ENCODE data around the gene SLC2A11.
"Not testable (repeated sequence)": the region's sequence is repeated elsewhere in the genome, so short reads cannot be mapped to it uniquely, and the experiment has no call there.

SLC2A11 gene

DNA sequence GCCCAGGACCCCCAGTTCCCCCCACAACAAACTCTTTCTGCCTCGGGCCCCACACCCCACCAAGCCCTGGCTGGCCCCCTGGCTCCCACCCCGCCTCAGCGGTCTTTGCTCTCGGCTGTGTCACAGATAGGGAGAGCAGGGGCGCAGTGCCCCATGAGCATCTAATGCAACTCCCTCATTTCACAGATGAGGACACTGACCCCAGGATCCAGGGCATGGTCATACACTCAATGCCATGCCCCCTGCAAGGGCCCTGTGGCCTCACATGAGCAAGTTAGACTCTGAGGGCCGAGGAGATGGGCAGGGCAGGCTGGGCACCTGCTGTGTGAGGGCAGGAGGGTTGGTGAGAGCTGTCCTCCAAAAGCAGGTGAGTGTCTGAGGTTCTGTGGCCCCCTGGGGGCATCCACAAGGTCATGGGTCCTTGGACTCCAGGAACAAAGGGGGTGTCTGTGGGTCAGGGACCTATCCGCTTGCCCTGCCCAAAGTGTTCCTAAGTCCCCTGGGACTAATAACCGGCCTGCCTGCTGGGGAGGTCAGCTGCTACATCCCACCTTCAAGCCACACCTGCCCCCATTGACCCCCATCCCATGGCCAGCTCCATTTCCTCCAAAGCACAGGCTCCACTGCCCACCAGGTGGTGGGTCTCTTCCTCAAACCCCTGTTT lies 39.0 kb downstream of the SLC2A11 start:
- Histone ChIP-seq H3K4me3 (ENCODE audit: insufficient read depth, low read depth, low read length, poor library complexity, severe bottlenecking) (no peak overlapping the region), H3K27ac (ENCODE audit: insufficient read depth, low read length, poor library complexity, severe bottlenecking) (no peak overlapping the region), H3K36me3 (ENCODE audit: control insufficient read depth, insufficient read depth, low read length) (peaks cover 17% of the 10 kb centered on the region), H3K4me1 (ENCODE audit: control insufficient read depth, insufficient read depth, low read length, poor library complexity, severe bottlenecking) (peaks cover 17% of the 10 kb centered on the region), H3K27me3 (replicated peaks; ENCODE audit: control insufficient read depth, insufficient read depth, low read length, poor library complexity, severe bottlenecking) (no peaks in the 10 kb centered on the region), H3K9me3 (ENCODE audit: control insufficient read depth, low read length) (no peaks in the 10 kb centered on the region)
- no peak for DNase-seq

GRCh38 chr22:23897320-23897719 lies 39.6 kb downstream of the SLC2A11 start:
- DNase-seq, result no peak
- H3K9me3 ChIP-seq (ENCODE audit: control insufficient read depth, low read length), result no peaks in the 10 kb centered on the region
- H3K27ac ChIP-seq (ENCODE audit: insufficient read depth, low read length, poor library complexity, severe bottlenecking), result no peak overlapping the region
- H3K4me3 ChIP-seq (ENCODE audit: insufficient read depth, low read depth, low read length, poor library complexity, severe bottlenecking), result no peak overlapping the region
- peaks cover 17% of the 10 kb centered on the region for H3K4me1 ChIP-seq (ENCODE audit: control insufficient read depth, insufficient read depth, low read length, poor library complexity, severe bottlenecking)
- H3K36me3 ChIP-seq (ENCODE audit: control insufficient read depth, insufficient read depth, low read length), result peaks cover 17% of the 10 kb centered on the region
- H3K27me3 ChIP-seq (replicated peaks; ENCODE audit: control insufficient read depth, insufficient read depth, low read length, poor library complexity, severe bottlenecking), result no peaks in the 10 kb centered on the region

- H3K4me1 ChIP-seq (ENCODE audit: control insufficient read depth, insufficient read depth, low read length, poor library complexity, severe bottlenecking), result peaks cover 15% of the 10 kb centered on the region
- no peaks in the 10 kb centered on the region for H3K27me3 ChIP-seq (replicated peaks; ENCODE audit: control insufficient read depth, insufficient read depth, low read length, poor library complexity, severe bottlenecking)
- H3K4me3 ChIP-seq (ENCODE audit: insufficient read depth, low read depth, low read length, poor library complexity, severe bottlenecking), result no peak overlapping the region
- H3K9me3 ChIP-seq (ENCODE audit: control insufficient read depth, low read length), result no peaks in the 10 kb centered on the region
- peaks cover 17% of the 10 kb centered on the region for H3K36me3 ChIP-seq (ENCODE audit: control insufficient read depth, insufficient read depth, low read length)
- DNase-seq, result no peak
- H3K27ac ChIP-seq (ENCODE audit: insufficient read depth, low read length, poor library complexity, severe bottlenecking), result no peak overlapping the region
Measured at GRCh38 chr22:23898006-23898974, 40.6 kb downstream of the SLC2A11 start.

- no peaks in the 10 kb centered on the region for H3K27me3 ChIP-seq (replicated peaks; ENCODE audit: control insufficient read depth, insufficient read depth, low read length, poor library complexity, severe bottlenecking)
- peaks cover 17% of the 10 kb centered on the region for H3K36me3 ChIP-seq (ENCODE audit: control insufficient read depth, insufficient read depth, low read length)
- no peak overlapping the region for H3K27ac ChIP-seq (ENCODE audit: insufficient read depth, low read length, poor library complexity, severe bottlenecking)
- H3K9me3 ChIP-seq (ENCODE audit: control insufficient read depth, low read length), result no peaks in the 10 kb centered on the region
- DNase-seq, result no peak
- H3K4me1 ChIP-seq (ENCODE audit: control insufficient read depth, insufficient read depth, low read length, poor library complexity, severe bottlenecking), result peaks cover 8% of the 10 kb centered on the region
- no peak overlapping the region for H3K4me3 ChIP-seq (ENCODE audit: insufficient read depth, low read depth, low read length, poor library complexity, severe bottlenecking)
Measured at GRCh38 chr22:23899042-23899745, 41.5 kb downstream of the SLC2A11 start.

GRCh38 chr22:23900227-23900626 lies 42.6 kb downstream of the SLC2A11 start:
- H3K9me3 ChIP-seq (ENCODE audit: control insufficient read depth, low read length); DNase-seq; H3K27me3 ChIP-seq (replicated peaks; ENCODE audit: control insufficient read depth, insufficient read depth, low read length, poor library complexity, severe bottlenecking); H3K4me1 ChIP-seq (ENCODE audit: control insufficient read depth, insufficient read depth, low read length, poor library complexity, severe bottlenecking); H3K4me3 ChIP-seq (ENCODE audit: insufficient read depth, low read depth, low read length, poor library complexity, severe bottlenecking); H3K27ac ChIP-seq (ENCODE audit: insufficient read depth, low read length, poor library complexity, severe bottlenecking): not testable (repeated sequence)
- H3K36me3 ChIP-seq (ENCODE audit: control insufficient read depth, insufficient read depth, low read length), result peaks cover 17% of the 10 kb centered on the region

GRCh38 chr22:23901600-23901999 lies 43.9 kb downstream of the SLC2A11 start:
- Histone ChIP-seq H3K4me3 (ENCODE audit: insufficient read depth, low read depth, low read length, poor library complexity, severe bottlenecking) (no peak overlapping the region), H3K27ac (ENCODE audit: insufficient read depth, low read length, poor library complexity, severe bottlenecking) (no peak overlapping the region), H3K27me3 (replicated peaks; ENCODE audit: control insufficient read depth, insufficient read depth, low read length, poor library complexity, severe bottlenecking) (no peaks in the 10 kb centered on the region), H3K4me1 (ENCODE audit: control insufficient read depth, insufficient read depth, low read length, poor library complexity, severe bottlenecking) (no peaks in the 10 kb centered on the region), H3K36me3 (ENCODE audit: control insufficient read depth, insufficient read depth, low read length) (peaks cover 9% of the 10 kb centered on the region), H3K9me3 (ENCODE audit: control insufficient read depth, low read length) (no peaks in the 10 kb centered on the region)
- DNase-seq, result no peak

GRCh38 chr22:23903328-23903971 lies 45.8 kb downstream of the SLC2A11 start:
- H3K4me3 ChIP-seq (ENCODE audit: insufficient read depth, low read depth, low read length, poor library complexity, severe bottlenecking), result no peak overlapping the region
- no peaks in the 10 kb centered on the region for H3K36me3 ChIP-seq (ENCODE audit: control insufficient read depth, insufficient read depth, low read length)
- H3K9me3 ChIP-seq (ENCODE audit: control insufficient read depth, low read length), result no peaks in the 10 kb centered on the region
- no peak overlapping the region for H3K27ac ChIP-seq (ENCODE audit: insufficient read depth, low read length, poor library complexity, severe bottlenecking)
- no peaks in the 10 kb centered on the region for H3K27me3 ChIP-seq (replicated peaks; ENCODE audit: control insufficient read depth, insufficient read depth, low read length, poor library complexity, severe bottlenecking)
- no peaks in the 10 kb centered on the region for H3K4me1 ChIP-seq (ENCODE audit: control insufficient read depth, insufficient read depth, low read length, poor library complexity, severe bottlenecking)
- DNase-seq, result no peak

DNA sequence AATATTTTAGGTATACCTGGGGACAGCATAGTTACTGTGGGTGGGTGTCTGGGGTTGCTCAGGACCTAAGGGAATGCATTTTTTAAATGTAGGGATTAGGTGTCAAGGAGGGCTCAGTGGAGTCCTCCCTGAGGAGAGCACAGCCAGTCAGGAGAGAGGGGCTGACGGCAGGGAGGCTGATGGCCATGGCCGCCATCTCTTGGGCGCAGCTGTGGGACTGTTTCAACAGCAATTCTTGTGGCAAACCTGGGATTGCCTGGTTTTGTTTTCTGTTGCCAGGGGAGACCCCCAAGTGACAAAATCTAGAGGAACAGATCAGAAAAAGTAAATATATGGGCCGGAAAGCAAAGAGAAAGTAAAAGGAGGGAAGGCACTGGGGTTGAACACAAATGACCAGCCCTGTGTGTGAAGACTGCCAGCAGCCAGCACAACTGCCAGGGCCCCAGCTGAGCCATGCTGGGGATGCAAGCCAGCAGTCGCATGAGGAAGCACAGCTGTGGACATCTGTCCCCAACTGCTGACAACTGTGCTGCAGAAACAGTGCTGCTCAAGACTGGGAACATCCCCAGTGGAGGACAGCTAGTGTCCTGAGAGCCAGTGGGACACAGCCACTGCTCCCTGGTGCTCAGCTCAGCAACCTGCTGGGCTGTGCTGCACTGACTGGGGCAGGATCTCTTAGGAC lies 47.0 kb downstream of the SLC2A11 start:
- no peak overlapping the region for H3K4me3 ChIP-seq (ENCODE audit: insufficient read depth, low read depth, low read length, poor library complexity, severe bottlenecking)
- DNase-seq, result no peak
- H3K27ac ChIP-seq (ENCODE audit: insufficient read depth, low read length, poor library complexity, severe bottlenecking), result no peak overlapping the region
- no peaks in the 10 kb centered on the region for H3K36me3 ChIP-seq (ENCODE audit: control insufficient read depth, insufficient read depth, low read length)
- no peaks in the 10 kb centered on the region for H3K27me3 ChIP-seq (replicated peaks; ENCODE audit: control insufficient read depth, insufficient read depth, low read length, poor library complexity, severe bottlenecking)
- H3K9me3 ChIP-seq (ENCODE audit: control insufficient read depth, low read length), result no peaks in the 10 kb centered on the region
- no peaks in the 10 kb centered on the region for H3K4me1 ChIP-seq (ENCODE audit: control insufficient read depth, insufficient read depth, low read length, poor library complexity, severe bottlenecking)

GRCh38 chr22:23906641-23907040 lies 49.0 kb downstream of the SLC2A11 start:
- H3K4me1 ChIP-seq (ENCODE audit: control insufficient read depth, insufficient read depth, low read length, poor library complexity, severe bottlenecking), result no peaks in the 10 kb centered on the region
- H3K27ac ChIP-seq (ENCODE audit: insufficient read depth, low read length, poor library complexity, severe bottlenecking), result no peak overlapping the region
- no peaks in the 10 kb centered on the region for H3K9me3 ChIP-seq (ENCODE audit: control insufficient read depth, low read length)
- H3K4me3 ChIP-seq (ENCODE audit: insufficient read depth, low read depth, low read length, poor library complexity, severe bottlenecking), result no peak overlapping the region
- H3K27me3 ChIP-seq (replicated peaks; ENCODE audit: control insufficient read depth, insufficient read depth, low read length, poor library complexity, severe bottlenecking), result no peaks in the 10 kb centered on the region
- no peak for DNase-seq
- no peaks in the 10 kb centered on the region for H3K36me3 ChIP-seq (ENCODE audit: control insufficient read depth, insufficient read depth, low read length)

Measured in effector memory CD4-positive, alpha-beta T cell (primary cell).